HS-5 (cell line): Measurements from ENCODE around the gene MBD5.

Source experiments
- DNase-seq: peaks from one replicate; pipeline ENCODE4 v3.0.0-alpha.2; 2012; ENCODE audit warnings: low read depth

MBD5 gene

GRCh38 chr2:148548716-148549400, 528.0 kb downstream of the MBD5 start:
- DNase-seq: no peak

GRCh38 chr2:148552675-148553331, 531.9 kb downstream of the MBD5 start:
- no peak for DNase-seq

- DNase-seq: no peak
Observed at GRCh38 chr2:148553332-148553887, 532.5 kb downstream of the MBD5 start.

- peak; percentile 9 for DNase-seq
Observed at GRCh38 chr2:148554459-148555247, 533.8 kb downstream of the MBD5 start.

- DNase-seq: no peak
Observed at GRCh38 chr2:148555622-148556294, 534.9 kb downstream of the MBD5 start.

- DNase-seq: no peak
Observed at GRCh38 chr2:148557844-148558436, 537.0 kb downstream of the MBD5 start.

- DNase-seq: no peak
Observed at GRCh38 chr2:148560496-148560895, 539.6 kb downstream of the MBD5 start.

- no peak for DNase-seq
Observed at GRCh38 chr2:148561389-148561788, 540.5 kb downstream of the MBD5 start.

GRCh38 chr2:148565272-148565894, 544.5 kb downstream of the MBD5 start:
- DNase-seq: no peak
